ENCODE measurements around the gene CACNA1B. TPM values are rescaled to one million over a fixed set of nuclear protein-coding genes. Genes with fewer than 3 reads are reported as not detected.

Gene CACNA1B
- total and polyA plus RNA-seq, 7 donors: under 0.01 to 1.4 (median 0.55) TPM; not detected in 1

GRCh38 chr9:138094028-138094427 lies 216.4 kb downstream of the CACNA1B start:
- no peak for DNase-seq
- TF ChIP-seq POLR2AphosphoS5 (IDR thresholded peaks at IDR 0.05): no peak
- Histone ChIP-seq H3K4me3 (no peak overlapping the region), H3K4me1 (no peaks in the 10 kb centered on the region), H3K27me3 (no peaks in the 10 kb centered on the region), H3K27ac (no peak overlapping the region), H3K36me3 (no peaks in the 10 kb centered on the region), H3K9me3 (no peaks in the 10 kb centered on the region)
- 90 to 91% methylated on average over 5 of the region's 5 CpGs for WGBS, 2 donors
- intact Hi-C loops (cut with DNase I): no loop called here

GRCh38 chr9:138095813-138096518 lies 218.4 kb downstream of the CACNA1B start:
- Histone ChIP-seq H3K36me3 (no peaks in the 10 kb centered on the region), H3K4me1 (no peaks in the 10 kb centered on the region), H3K9me3 (no peaks in the 10 kb centered on the region), H3K27ac (no peak overlapping the region), H3K27me3 (no peaks in the 10 kb centered on the region), H3K4me3 (no peak overlapping the region)
- TF ChIP-seq CTCF (IDR thresholded peaks at IDR 0.05): no peak
- no peak for TF ChIP-seq POLR2A (IDR thresholded peaks at IDR 0.05)
- no peak for TF ChIP-seq EP300 (IDR thresholded peaks at IDR 0.05)
- no peak for TF ChIP-seq POLR2AphosphoS5 (IDR thresholded peaks at IDR 0.05)
- peak; percentile 48 for DNase-seq
- 83 to 84% methylated on average over 14 of the region's 14 CpGs for WGBS, 2 donors
- intact Hi-C loops (cut with DNase I): no loop called here

- 92 to 95% methylated on average over 13 of the region's 13 CpGs for WGBS, 2 donors
- no peaks in the 10 kb centered on the region for H3K9me3 ChIP-seq
- no peak overlapping the region for H3K4me3 ChIP-seq
- DNase-seq: peak; percentile 47
- H3K36me3 ChIP-seq: no peaks in the 10 kb centered on the region
- intact Hi-C loops (cut with DNase I): no loop called here
- TF ChIP-seq POLR2AphosphoS5 (IDR thresholded peaks at IDR 0.05) (no peak), POLR2A (IDR thresholded peaks at IDR 0.05) (no peak)
- no peaks in the 10 kb centered on the region for H3K27me3 ChIP-seq
- no peaks in the 10 kb centered on the region for H3K4me1 ChIP-seq
- no peak overlapping the region for H3K27ac ChIP-seq
Measured at GRCh38 chr9:138096519-138096845, 218.9 kb downstream of the CACNA1B start.

- Histone ChIP-seq H3K36me3 (no peaks in the 10 kb centered on the region), H3K4me1 (no peaks in the 10 kb centered on the region), H3K27ac (no peak overlapping the region), H3K4me3 (no peak overlapping the region), H3K27me3 (no peaks in the 10 kb centered on the region), H3K9me3 (no peaks in the 10 kb centered on the region)
- DNase-seq: peak; percentile 40
- WGBS, 2 donors: 78% methylated on average over 13 of the region's 13 CpGs
- intact Hi-C loops (cut with DNase I): no loop called here
- TF ChIP-seq POLR2AphosphoS5 (IDR thresholded peaks at IDR 0.05) (no peak), POLR2A (IDR thresholded peaks at IDR 0.05) (no peak), CTCF (IDR thresholded peaks at IDR 0.05) (no peak), EP300 (IDR thresholded peaks at IDR 0.05) (no peak)
Measured at GRCh38 chr9:138097501-138097991, 220.0 kb downstream of the CACNA1B start.

GRCh38 chr9:138098116-138098907 lies 220.7 kb downstream of the CACNA1B start:
- Histone ChIP-seq H3K4me1 (no peaks in the 10 kb centered on the region), H3K4me3 (no peak overlapping the region), H3K36me3 (no peaks in the 10 kb centered on the region), H3K27me3 (no peaks in the 10 kb centered on the region), H3K27ac (no peak overlapping the region), H3K9me3 (no peaks in the 10 kb centered on the region)
- TF ChIP-seq POLR2AphosphoS5 (IDR thresholded peaks at IDR 0.05) (no peak), CTCF (IDR thresholded peaks at IDR 0.05) (no peak), EP300 (IDR thresholded peaks at IDR 0.05) (no peak), POLR2A (IDR thresholded peaks at IDR 0.05) (no peak)
- DNase-seq: no peak
- intact Hi-C loops (cut with DNase I): no loop called here
- 61 to 71% methylated on average over 18 of the region's 18 CpGs for WGBS, 2 donors

Measured in sigmoid colon (tissue), 7 donors.